Osteocyte (in vitro differentiated cells): Measurements from ENCODE around the gene ATP11A. TPM values are rescaled to one million over a fixed set of nuclear protein-coding genes. Genes with fewer than 3 reads are reported as not detected.

Experiments
- DNase-seq: peaks from one replicate; pipeline ENCODE4 v3.0.0; 2021; ENCODE audit warnings: mixed read lengths; ENCODE audit not compliant: unreplicated experiment; ENCODE audit errors: extremely low spot score
- H3K27ac Mint-ChIP-seq: one replicate; pipeline ENCODE4 v1.8.0; 2021; ENCODE audit warnings: mild to moderate bottlenecking, mixed read lengths; ENCODE audit not compliant: unreplicated experiment
- H3K27me3 Mint-ChIP-seq: one replicate; pipeline ENCODE4 v1.8.0; 2021; ENCODE audit warnings: mixed read lengths; ENCODE audit not compliant: unreplicated experiment
- H3K36me3 Mint-ChIP-seq: one replicate; pipeline ENCODE4 v1.8.0; 2021; ENCODE audit warnings: mixed read lengths; ENCODE audit not compliant: unreplicated experiment
- H3K4me1 Mint-ChIP-seq: one replicate; pipeline ENCODE4 v1.8.0; 2021; ENCODE audit warnings: mixed read lengths; ENCODE audit not compliant: unreplicated experiment
- H3K4me3 Mint-ChIP-seq: one replicate; pipeline ENCODE4 v1.8.0; 2021; ENCODE audit warnings: mild to moderate bottlenecking, moderate library complexity, mixed read lengths; ENCODE audit not compliant: unreplicated experiment
- H3K9me3 Mint-ChIP-seq: one replicate; pipeline ENCODE4 v1.8.0; 2021; ENCODE audit warnings: mixed read lengths; ENCODE audit not compliant: unreplicated experiment
- total RNA-seq: library from RNA; stranded (reverse); gene quantifications from 2 replicates; pipeline ENCODE4 v1.2.1, GENCODE V29; 2021
- TF ChIP-seq, protein P1 (sequence below): fragments of 200-600 bp; sonication (generic); IDR thresholded peaks from 2 replicates; pipeline ENCODE4 v1.5.0; 2021; ENCODE audit warnings: antibody characterized with exemption, mild to moderate bottlenecking, moderate library complexity

The ATP11A gene
- total RNA-seq, 1 donor from 2014 or later: 15.7 TPM

DNA sequence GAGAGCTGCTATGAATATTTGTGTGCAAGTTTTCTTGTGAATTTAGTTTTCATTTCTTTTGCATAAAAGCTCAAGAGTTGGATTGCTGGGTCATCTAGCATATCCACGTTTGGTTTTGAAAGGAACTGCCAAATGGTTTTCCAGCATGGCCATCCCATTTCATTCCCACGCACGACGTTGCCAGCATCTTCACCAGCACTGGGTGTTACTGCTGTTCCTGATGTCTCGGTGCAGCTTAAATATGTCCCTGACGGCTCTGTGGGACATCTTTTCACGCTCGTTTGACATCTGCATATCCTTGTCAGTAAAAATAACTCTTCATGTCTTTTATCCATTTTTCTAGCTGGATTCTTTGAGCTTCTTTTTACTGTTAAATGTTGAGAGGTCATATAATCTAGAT lies 123.7 kb downstream of the ATP11A start:
- no peak overlapping the region for H3K27ac Mint-ChIP-seq
- H3K27me3 Mint-ChIP-seq: no peaks in the 10 kb centered on the region
- H3K4me3 Mint-ChIP-seq: no peak overlapping the region
- peaks cover 15% of the 10 kb centered on the region for H3K36me3 Mint-ChIP-seq
- TF ChIP-seq, protein P1, sequence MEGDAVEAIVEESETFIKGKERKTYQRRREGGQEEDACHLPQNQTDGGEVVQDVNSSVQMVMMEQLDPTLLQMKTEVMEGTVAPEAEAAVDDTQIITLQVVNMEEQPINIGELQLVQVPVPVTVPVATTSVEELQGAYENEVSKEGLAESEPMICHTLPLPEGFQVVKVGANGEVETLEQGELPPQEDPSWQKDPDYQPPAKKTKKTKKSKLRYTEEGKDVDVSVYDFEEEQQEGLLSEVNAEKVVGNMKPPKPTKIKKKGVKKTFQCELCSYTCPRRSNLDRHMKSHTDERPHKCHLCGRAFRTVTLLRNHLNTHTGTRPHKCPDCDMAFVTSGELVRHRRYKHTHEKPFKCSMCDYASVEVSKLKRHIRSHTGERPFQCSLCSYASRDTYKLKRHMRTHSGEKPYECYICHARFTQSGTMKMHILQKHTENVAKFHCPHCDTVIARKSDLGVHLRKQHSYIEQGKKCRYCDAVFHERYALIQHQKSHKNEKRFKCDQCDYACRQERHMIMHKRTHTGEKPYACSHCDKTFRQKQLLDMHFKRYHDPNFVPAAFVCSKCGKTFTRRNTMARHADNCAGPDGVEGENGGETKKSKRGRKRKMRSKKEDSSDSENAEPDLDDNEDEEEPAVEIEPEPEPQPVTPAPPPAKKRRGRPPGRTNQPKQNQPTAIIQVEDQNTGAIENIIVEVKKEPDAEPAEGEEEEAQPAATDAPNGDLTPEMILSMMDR: no peak
- no peaks in the 10 kb centered on the region for H3K4me1 Mint-ChIP-seq
- DNase-seq: peak; percentile 30
- H3K9me3 Mint-ChIP-seq: peaks cover 4% of the 10 kb centered on the region

DNA sequence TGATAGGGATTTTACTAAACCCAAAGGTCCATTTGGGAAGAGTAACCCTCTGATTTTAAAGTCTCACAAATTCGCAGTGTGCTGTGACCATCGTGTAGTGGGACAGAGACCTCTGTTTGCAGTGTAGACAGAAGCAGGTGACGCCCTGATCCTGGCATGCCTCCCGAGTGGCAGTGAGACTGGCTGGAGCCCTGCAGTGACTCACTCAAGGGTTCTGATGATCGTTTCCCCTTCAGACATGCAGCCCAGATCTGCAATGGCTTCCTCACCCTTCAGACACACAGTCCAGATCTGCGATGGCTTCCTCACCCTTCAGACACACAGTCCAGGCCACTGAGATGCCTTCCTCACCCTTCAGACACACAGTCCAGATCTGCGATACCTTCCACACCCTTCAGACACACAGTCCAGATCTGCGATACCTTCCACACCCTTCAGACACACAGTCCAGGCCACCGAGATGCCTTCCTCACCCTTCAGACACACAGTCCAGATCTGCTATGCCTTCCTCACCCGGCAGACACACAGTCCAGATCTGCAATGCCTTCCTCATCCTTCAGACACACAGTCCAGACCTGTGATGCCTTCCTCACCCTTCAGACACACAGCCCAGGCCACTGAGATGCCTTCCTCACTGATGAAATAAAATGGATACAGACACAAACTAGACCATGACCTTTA lies 125.2 kb downstream of the ATP11A start:
- Mint-ChIP-seq H3K9me3 (peaks cover 4% of the 10 kb centered on the region), H3K27ac (no peak overlapping the region), H3K4me3 (no peak overlapping the region), H3K27me3 (no peaks in the 10 kb centered on the region), H3K36me3 (peaks cover 24% of the 10 kb centered on the region), H3K4me1 (no peaks in the 10 kb centered on the region)
- peak; percentile 53 for DNase-seq
- TF ChIP-seq, protein P1: no peak

DNA sequence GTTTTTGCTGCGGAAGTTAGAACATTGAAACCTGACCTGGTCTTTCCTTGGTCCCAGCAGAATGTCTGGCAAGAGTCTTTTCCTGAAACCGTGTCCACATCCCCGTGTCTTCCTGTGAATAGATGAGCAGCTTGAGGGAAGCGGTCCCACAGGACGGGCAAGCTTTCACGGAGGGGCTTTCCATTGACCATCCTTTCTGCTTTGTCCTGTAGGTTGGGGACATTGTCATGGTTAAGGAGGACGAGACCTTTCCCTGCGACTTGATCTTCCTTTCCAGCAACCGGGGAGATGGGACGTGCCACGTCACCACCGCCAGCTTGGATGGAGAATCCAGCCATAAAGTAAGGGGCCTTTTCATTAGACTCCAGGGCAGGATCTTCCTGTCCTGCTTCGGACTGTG lies 126.0 kb downstream of the ATP11A start:
- peaks cover 24% of the 10 kb centered on the region for H3K36me3 Mint-ChIP-seq
- H3K9me3 Mint-ChIP-seq: peaks cover 4% of the 10 kb centered on the region
- TF ChIP-seq, protein P1: no peak
- no peaks in the 10 kb centered on the region for H3K4me1 Mint-ChIP-seq
- no peak overlapping the region for H3K27ac Mint-ChIP-seq
- H3K4me3 Mint-ChIP-seq: no peak overlapping the region
- peak; percentile 57 for DNase-seq
- H3K27me3 Mint-ChIP-seq: no peaks in the 10 kb centered on the region

DNA sequence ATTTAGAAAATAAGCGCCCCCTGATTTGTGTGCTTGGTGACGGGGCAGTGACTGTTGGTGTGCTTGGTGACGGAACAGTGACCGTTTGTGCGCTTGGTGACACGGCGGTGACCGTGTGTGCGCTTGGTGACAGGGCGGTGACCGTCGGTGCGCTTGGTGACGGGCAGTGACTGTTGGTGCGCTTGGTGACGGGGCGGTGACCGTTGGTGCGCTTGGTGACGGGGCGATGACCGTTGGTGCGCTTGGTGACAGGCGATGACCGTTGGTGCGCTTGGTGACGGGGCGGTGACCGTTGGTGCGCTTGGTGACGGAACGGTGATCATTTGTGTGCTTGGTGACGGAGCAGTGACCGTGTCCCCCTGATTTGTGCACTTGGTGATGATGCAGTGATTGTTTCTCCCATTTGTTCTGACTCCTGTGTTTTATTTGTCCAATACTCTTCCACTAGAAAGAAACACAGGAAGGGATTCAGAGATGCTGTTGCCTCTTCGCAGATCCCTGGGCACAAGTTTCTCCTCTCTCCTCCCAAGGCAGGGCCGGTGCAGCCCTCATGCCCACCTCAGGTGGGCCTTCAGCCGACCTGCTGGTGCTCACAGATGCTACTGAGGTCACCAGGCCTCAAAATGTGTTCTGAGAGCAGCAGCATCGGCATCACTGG lies 128.3 kb downstream of the ATP11A start:
- DNase-seq: peak; percentile 75
- H3K4me1 Mint-ChIP-seq: no peaks in the 10 kb centered on the region
- TF ChIP-seq, protein P1: no peak
- peaks cover 4% of the 10 kb centered on the region for H3K9me3 Mint-ChIP-seq
- peaks cover 28% of the 10 kb centered on the region for H3K36me3 Mint-ChIP-seq
- no peak overlapping the region for H3K27ac Mint-ChIP-seq
- no peaks in the 10 kb centered on the region for H3K27me3 Mint-ChIP-seq
- H3K4me3 Mint-ChIP-seq: no peak overlapping the region

DNA sequence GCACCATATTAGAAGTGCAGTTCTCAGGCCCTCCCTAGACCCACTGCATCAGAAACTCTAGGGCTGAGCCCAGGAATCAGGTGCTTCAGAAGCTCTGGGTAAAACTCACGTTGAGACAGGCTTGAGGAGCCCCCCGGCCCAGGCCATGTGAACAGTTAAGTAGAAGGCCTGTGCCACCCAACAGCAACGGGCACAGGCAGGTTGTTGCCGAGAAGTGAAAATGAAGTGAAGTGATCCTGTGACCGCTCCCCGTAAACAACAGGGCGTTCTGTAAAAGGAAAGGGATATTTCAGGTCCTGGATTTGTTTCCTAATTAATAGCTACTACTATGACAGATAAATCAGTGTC lies 128.8 kb downstream of the ATP11A start:
- no peaks in the 10 kb centered on the region for H3K27me3 Mint-ChIP-seq
- H3K27ac Mint-ChIP-seq: no peak overlapping the region
- H3K9me3 Mint-ChIP-seq: peaks cover 4% of the 10 kb centered on the region
- no peak overlapping the region for H3K4me3 Mint-ChIP-seq
- DNase-seq: peak; percentile 51
- TF ChIP-seq, protein P1: no peak
- H3K4me1 Mint-ChIP-seq: no peaks in the 10 kb centered on the region
- H3K36me3 Mint-ChIP-seq: peaks cover 28% of the 10 kb centered on the region
